HepG2 (cell line): ENCODE measurements around the gene FRAS1. TPM values are rescaled to one million over a fixed set of nuclear protein-coding genes. Genes with fewer than 3 reads are reported as not detected.
"Not testable (repeated sequence)": the region's sequence is repeated elsewhere in the genome, so short reads cannot be mapped to it uniquely, and the experiment has no call there.

ENCODE experiments used
- ATAC-seq: fragments of 200-7000 bp; cut with Tn5 transposase; 3 replicates; pipeline ENCODE4 v1.9.1; 2020; ENCODE audit warnings: mild to moderate bottlenecking, moderate library complexity
- BruUV-seq: library from RNA; stranded (reverse); fragments of 400-500 nt; replicated peaks from 2 replicates; lab custom pipeline; 2021; lab: Mats Ljungman, UMichigan
- CTCF ChIA-PET: fragments of 300-600 bp; formaldehyde crosslinking; extraction: SDS; loops from one replicate; lab custom pipeline; 2021; ENCODE audit warnings: low total read pairs, inconsistent platforms, low intra/inter-chr PET ratio; lab: Yijun Ruan, JAX
- POLR2A ChIA-PET: fragments of 350-600 bp; sonication (Branson Sonifier 250); formaldehyde crosslinking; loops from one replicate; lab custom pipeline; 2020; ENCODE audit warnings: antibody characterized with exemption, inconsistent platforms; lab: Yijun Ruan, JAX
- DNase-seq: peaks from one replicate; pipeline ENCODE4 v3.0.0-alpha.2; 2015; ENCODE audit warnings: low spot score
- FAIRE-seq: peaks from 3 replicates; lab custom pipeline; 2011; peaks lifted over from hg19 to GRCh38; lab: Jason Lieb, UNC
- H2AFZ ChIP-seq: one replicate; pipeline ENCODE4 v1.6.1; 2011; ENCODE audit warnings: low read length, inconsistent platforms
- H3K27ac ChIP-seq: fragments of 300-600 bp; 3 replicates; pipeline ENCODE4 v1.8.0; 2011; ENCODE audit warnings: mixed run types, mild to moderate bottlenecking, mixed read lengths, low read length, inconsistent platforms; ENCODE audit not compliant: insufficient read depth; ENCODE audit errors: extremely low read length
- H3K27me3 ChIP-seq, 2 experiments: fragments of 200-600 bp in 1 of 2; 2 replicates in 1 of 2; 3 replicates in 1 of 2; pipeline versions ENCODE4 v1.6.0 to v1.8.0; 2011; ENCODE audit warnings: low read length in 2 of 2, mild to moderate bottlenecking in 2 of 2, moderate library complexity in 2 of 2, inconsistent platforms in 1 of 2; ENCODE audit not compliant: insufficient read depth in 2 of 2, control insufficient read depth in 1 of 2
- H3K36me3 ChIP-seq, 2 experiments: fragments of 200-600 bp in 1 of 2; replicated peaks in 1 of 2; 2 replicates in 1 of 2; 3 replicates in 1 of 2; pipeline versions ENCODE4 v1.5.1 to v1.8.0; 2011; ENCODE audit warnings: low read length in 2 of 2, inconsistent platforms in 1 of 2; ENCODE audit not compliant: insufficient read depth in 2 of 2, control insufficient read depth in 1 of 2
- H3K4me1 ChIP-seq: 2 replicates; pipeline ENCODE4 v1.5.1; 2012; ENCODE audit warnings: low read length, inconsistent platforms; ENCODE audit not compliant: insufficient read depth
- H3K4me2 ChIP-seq: 2 replicates; pipeline ENCODE4 v1.6.0; 2011; ENCODE audit warnings: low read depth, low read length, inconsistent platforms
- H3K4me3 ChIP-seq, 3 experiments: fragments of 200-600 bp in 1 of 3; sonication (generic), shearing (Covaris generic) in 1 of 3; replicated peaks in 1 of 3; 2 replicates each; pipeline ENCODE4 v1.5.1; 2011 to 2016; ENCODE audit warnings: low read length in 3 of 3, inconsistent platforms in 2 of 3, low read depth in 2 of 3, mild to moderate bottlenecking in 2 of 3, control low read depth in 1 of 3, mixed read lengths in 1 of 3; ENCODE audit not compliant: insufficient read depth in 1 of 3
- H3K79me2 ChIP-seq: one replicate; pipeline ENCODE4 v1.6.1; 2011; ENCODE audit warnings: low read length, inconsistent platforms; ENCODE audit not compliant: insufficient read depth
- H3K9ac ChIP-seq: 2 replicates; pipeline ENCODE4 v1.6.0; 2011; ENCODE audit warnings: mild to moderate bottlenecking, low read depth, low read length, inconsistent platforms; ENCODE audit not compliant: insufficient read depth
- H3K9me3 ChIP-seq: 2 replicates; pipeline ENCODE4 v1.5.1; 2012; ENCODE audit warnings: mild to moderate bottlenecking, low read length
- H4K20me1 ChIP-seq: 2 replicates; pipeline ENCODE4 v1.6.0; 2011; ENCODE audit warnings: inconsistent platforms, mild to moderate bottlenecking, low read length, moderate library complexity; ENCODE audit not compliant: insufficient read depth
- DNMT3B ChIP-seq: conservative IDR thresholded peaks from 2 replicates; pipeline ENCODE4 v1.6.1; 2016; ENCODE audit warnings: missing biosample characterization, control low read depth
- DR1 ChIP-seq: sonication (generic); formaldehyde crosslinking; IDR thresholded peaks from 2 replicates; pipeline ENCODE4 v1.8.0; 2021; ENCODE audit warnings: mild to moderate bottlenecking, missing genetic modification reagents, inconsistent platforms
- NONO ChIP-seq, 2 experiments: fragments of 450-650 bp in 1 of 2; sonication (generic) in 1 of 2; formaldehyde crosslinking in 1 of 2; IDR thresholded peaks in 1 of 2; conservative IDR thresholded peaks in 1 of 2; 2 replicates each; pipeline versions ENCODE4 v1.6.1 to v1.8.0; 2017 to 2022; ENCODE audit warnings: mild to moderate bottlenecking in 1 of 2, missing genetic modification reagents in 1 of 2, moderate library complexity in 1 of 2
- REST ChIP-seq, 2 experiments: IDR thresholded peaks; 2 replicates each; pipeline ENCODE4 v1.6.1; 2011 to 2012; ENCODE audit warnings: low read length in 2 of 2, borderline replicate concordance in 1 of 2, low read depth in 1 of 2, mild to moderate bottlenecking in 1 of 2, moderate library complexity in 1 of 2
- ZFP36L1 ChIP-seq: sonication (generic); formaldehyde crosslinking; IDR thresholded peaks from 2 replicates; pipeline ENCODE4 v1.8.0; 2022; ENCODE audit warnings: mild to moderate bottlenecking, missing genetic modification reagents, moderate library complexity
- WGBS: methylation state at CpG from one replicate; pipeline ENCODE4 v1.1.6; 2017; ENCODE audit warnings: low lambda C conversion rate; 5-methylcytosine and 5-hydroxymethylcytosine counted together
- in situ Hi-C: cut with HindIII; loops from 2 replicates; pipeline ENCODE4 v1.10.0; 2017; ENCODE audit warnings: low pct_unique_long_range_greater_than_20kb; ENCODE audit not compliant: extremely low pct_ligation_motif_present
- intact Hi-C: fragments of 100-400 bp; cut with micrococcal nuclease; formaldehyde crosslinking; loops from one replicate; pipeline ENCODE4 v1.10.0; 2022; ENCODE audit not compliant: unreplicated experiment
- polyA plus RNA-seq, 8 experiments: library from polyadenylated mRNA; depleted of rRNA in 3 of 8; stranded (reverse) in 7 of 8; unstranded in 1 of 8; fragments of >200 nt; fragmentation: Illumina TruSeq in 4 of 8; extraction: Trizol in 4 of 8; gene quantifications; 2 replicates each; pipeline versions ENCODE4 v1.2.1 to v1.2.3, GENCODE V29; 2011 to 2016; ENCODE audit warnings: low read depth in 4 of 8, missing spikeins in 1 of 8, mixed read lengths in 1 of 8; ENCODE audit not compliant: insufficient read depth in 1 of 8
- total RNA-seq, 5 experiments: library from RNA; depleted of rRNA; stranded (reverse); fragments of >200 nt; fragmentation: Illumina TruSeq; extraction: Trizol; gene quantifications; 2 replicates each; pipeline ENCODE4 v1.2.3, GENCODE V29; 2016; ENCODE audit warnings: low read depth in 1 of 5
- TF ChIP-seq, protein P1 (sequence below): sonication (generic); formaldehyde crosslinking; IDR thresholded peaks from 2 replicates; pipeline ENCODE4 v1.9.0; 2021; ENCODE audit warnings: missing genetic modification reagents, borderline replicate concordance

FRAS1 gene
- total and polyA plus RNA-seq, 2 of the 13 experiments (the other 11 are each of a cell fraction or from before 2014, with no cell fraction given) = 22.5 to 31.6 TPM

GRCh38 chr4:78057135-78057599, at the start of gene FRAS1 (continued):
- TF ChIP-seq DR1 (no peak; the same call in 1 of the 2 replicates), DNMT3B (0 out of 2 replicates have a peak, but pooled peaks have one; percentile 46), ZFP36L1 (CRISPR knock-in tag) (peak; percentile 75; the same call in 1 of the 2 replicates), NONO (IDR thresholded peaks at IDR 0.05) (no peak), NONO (CRISPR knock-in tag; conservative IDR thresholded peaks at IDR 0.05) (peak; percentile 57; the same call in 1 of the 2 replicates), REST (IDR thresholded peaks at IDR 0.05; ENCODE audit: borderline replicate concordance in 1 of 2, low read depth in 1 of 2, low read length in 2 of 2) (peak in 1 of 2 experiments; percentile 15; a peak in 1 of 4 replicates)
- TF ChIP-seq, protein P1, sequence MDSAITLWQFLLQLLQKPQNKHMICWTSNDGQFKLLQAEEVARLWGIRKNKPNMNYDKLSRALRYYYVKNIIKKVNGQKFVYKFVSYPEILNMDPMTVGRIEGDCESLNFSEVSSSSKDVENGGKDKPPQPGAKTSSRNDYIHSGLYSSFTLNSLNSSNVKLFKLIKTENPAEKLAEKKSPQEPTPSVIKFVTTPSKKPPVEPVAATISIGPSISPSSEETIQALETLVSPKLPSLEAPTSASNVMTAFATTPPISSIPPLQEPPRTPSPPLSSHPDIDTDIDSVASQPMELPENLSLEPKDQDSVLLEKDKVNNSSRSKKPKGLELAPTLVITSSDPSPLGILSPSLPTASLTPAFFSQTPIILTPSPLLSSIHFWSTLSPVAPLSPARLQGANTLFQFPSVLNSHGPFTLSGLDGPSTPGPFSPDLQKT (CRISPR knock-in tag) = no peak

- not testable (repeated sequence) for FAIRE-seq, BruUV-seq
These were observed 46.1 kb upstream of the FRAS1 start for GRCh38 chr4:78011003-78011402.

More at GRCh38 chr4:78011003-78011402, 46.1 kb upstream of the FRAS1 start:
- H3K9ac ChIP-seq, H3K4me3 ChIP-seq, H3K36me3 ChIP-seq, H2AFZ ChIP-seq, H4K20me1 ChIP-seq, ATAC-seq, intact Hi-C loops, H3K27me3 ChIP-seq, H3K4me2 ChIP-seq, H3K79me2 ChIP-seq, POLR2A ChIA-PET, CTCF ChIA-PET, H3K27ac ChIP-seq, DNase-seq, in situ Hi-C loops: not testable (repeated sequence)
- WGBS = 88% methylated on average over 5 of the region's 5 CpGs
- Histone ChIP-seq H3K4me1 (peaks cover 29% of the 10 kb centered on the region), H3K9me3 (peaks cover 24% of the 10 kb centered on the region)
